Stimulated activated CD8-positive, alpha-beta memory T cell treated with anti-CD3 and anti-CD28 coated beads, Interleukin-2, amount 100 ng/mL, for 48 hours (primary cell): Measurements from ENCODE around the gene CLEC4F.
A peak's percentile ranks its signal among the peaks of the same experiment; 100 is the strongest.

Experiments
- DNase-seq, 2 donors: peaks; one replicate each; pipeline ENCODE4 v3.0.0-alpha.2; 2020; ENCODE audit warnings: low read depth in 2 of 2

CLEC4F gene

GRCh38 chr2:70820499-70820898, at the start of gene CLEC4F:
Gene CLEC4F, minus strand, starts transcription at chr2:70820599. Its CDS starts 76 bp downstream, at chr2:70820523.
- no peak for DNase-seq

GRCh38 chr2:70868970-70869369, 48.6 kb upstream of the CLEC4F start:
- DNase-seq = no peak

GRCh38 chr2:70861777-70862625, 41.6 kb upstream of the CLEC4F start:
- peak; percentile 51 to 61 for DNase-seq

GRCh38 chr2:70855667-70856066, 35.3 kb upstream of the CLEC4F start:
- no peak for DNase-seq

- no peak for DNase-seq
Measured at GRCh38 chr2:70854411-70854810, 34.0 kb upstream of the CLEC4F start.

GRCh38 chr2:70852824-70853223, 32.4 kb upstream of the CLEC4F start:
- no peak for DNase-seq

- DNase-seq = no peak
Measured at GRCh38 chr2:70851704-70852103, 31.3 kb upstream of the CLEC4F start.

- no peak for DNase-seq
Measured at GRCh38 chr2:70850925-70851324, 30.5 kb upstream of the CLEC4F start.

- DNase-seq = no peak
Measured at GRCh38 chr2:70842401-70842800, 22.0 kb upstream of the CLEC4F start.

GRCh38 chr2:70837980-70838925, 17.9 kb upstream of the CLEC4F start:
- DNase-seq = no peak

GRCh38 chr2:70835643-70836042, 15.2 kb upstream of the CLEC4F start, which contains the start of gene CD207:
Gene CD207, minus strand, starts transcription at chr2:70835816. Its CDS starts 40 bp downstream, at chr2:70835776.
- DNase-seq = no peak

GRCh38 chr2:70834881-70835280, 14.5 kb upstream of the CLEC4F start:
- no peak for DNase-seq

- DNase-seq = no peak
Measured at GRCh38 chr2:70834106-70834505, 13.7 kb upstream of the CLEC4F start.

GRCh38 chr2:70833246-70833645, 12.8 kb upstream of the CLEC4F start:
- no peak for DNase-seq

- no peak for DNase-seq
Measured at GRCh38 chr2:70832386-70832785, 12.0 kb upstream of the CLEC4F start.

- no peak for DNase-seq
Measured at GRCh38 chr2:70831861-70832260, 11.5 kb upstream of the CLEC4F start.

- no peak for DNase-seq
Measured at GRCh38 chr2:70830366-70830765, 10.0 kb upstream of the CLEC4F start.

- DNase-seq = no peak
Measured at GRCh38 chr2:70829916-70830315, 9.5 kb upstream of the CLEC4F start.

GRCh38 chr2:70828914-70829824, 8.8 kb upstream of the CLEC4F start:
- no peak for DNase-seq

- no peak for DNase-seq
Measured at GRCh38 chr2:70828115-70828514, 7.7 kb upstream of the CLEC4F start.

GRCh38 chr2:70827388-70827787, 7.0 kb upstream of the CLEC4F start:
- DNase-seq = no peak
